HepG2 (cell line): ENCODE data around the gene HDAC4. TPM values are rescaled to one million over a fixed set of nuclear protein-coding genes. Genes with fewer than 3 reads are reported as not detected.

Experiments
- ATAC-seq: fragments of 200-7000 bp; cut with Tn5 transposase; 3 replicates; pipeline ENCODE4 v1.9.1; 2020; ENCODE audit warnings: mild to moderate bottlenecking, moderate library complexity
- BruUV-seq: library from RNA; stranded (reverse); fragments of 400-500 nt; replicated peaks from 2 replicates; lab custom pipeline; 2021; lab: Mats Ljungman, UMichigan
- CTCF ChIA-PET: fragments of 300-600 bp; formaldehyde crosslinking; extraction: SDS; loops from one replicate; lab custom pipeline; 2021; ENCODE audit warnings: low total read pairs, inconsistent platforms, low intra/inter-chr PET ratio; lab: Yijun Ruan, JAX
- POLR2A ChIA-PET: fragments of 350-600 bp; sonication (Branson Sonifier 250); formaldehyde crosslinking; loops from one replicate; lab custom pipeline; 2020; ENCODE audit warnings: antibody characterized with exemption, inconsistent platforms; lab: Yijun Ruan, JAX
- DNase-seq: peaks from one replicate; pipeline ENCODE4 v3.0.0-alpha.2; 2015; ENCODE audit warnings: low spot score
- FAIRE-seq: peaks from 3 replicates; lab custom pipeline; 2011; peaks lifted over from hg19 to GRCh38; lab: Jason Lieb, UNC
- H2AFZ ChIP-seq: one replicate; pipeline ENCODE4 v1.6.1; 2011; ENCODE audit warnings: low read length, inconsistent platforms
- H3K27ac ChIP-seq: fragments of 300-600 bp; 3 replicates; pipeline ENCODE4 v1.8.0; 2011; ENCODE audit warnings: mixed run types, mild to moderate bottlenecking, mixed read lengths, low read length, inconsistent platforms; ENCODE audit not compliant: insufficient read depth; ENCODE audit errors: extremely low read length
- H3K27me3 ChIP-seq, 2 experiments: fragments of 200-600 bp in 1 of 2; 2 replicates in 1 of 2; 3 replicates in 1 of 2; pipeline versions ENCODE4 v1.6.0 to v1.8.0; 2011; ENCODE audit warnings: low read length in 2 of 2, mild to moderate bottlenecking in 2 of 2, moderate library complexity in 2 of 2, inconsistent platforms in 1 of 2; ENCODE audit not compliant: insufficient read depth in 2 of 2, control insufficient read depth in 1 of 2
- H3K36me3 ChIP-seq, 2 experiments: fragments of 200-600 bp in 1 of 2; replicated peaks in 1 of 2; 2 replicates in 1 of 2; 3 replicates in 1 of 2; pipeline versions ENCODE4 v1.5.1 to v1.8.0; 2011; ENCODE audit warnings: low read length in 2 of 2, inconsistent platforms in 1 of 2; ENCODE audit not compliant: insufficient read depth in 2 of 2, control insufficient read depth in 1 of 2
- H3K4me1 ChIP-seq: 2 replicates; pipeline ENCODE4 v1.5.1; 2012; ENCODE audit warnings: low read length, inconsistent platforms; ENCODE audit not compliant: insufficient read depth
- H3K4me2 ChIP-seq: 2 replicates; pipeline ENCODE4 v1.6.0; 2011; ENCODE audit warnings: low read depth, low read length, inconsistent platforms
- H3K4me3 ChIP-seq, 3 experiments: fragments of 200-600 bp in 1 of 3; sonication (generic), shearing (Covaris generic) in 1 of 3; replicated peaks in 1 of 3; 2 replicates each; pipeline ENCODE4 v1.5.1; 2011 to 2016; ENCODE audit warnings: low read length in 3 of 3, inconsistent platforms in 2 of 3, low read depth in 2 of 3, mild to moderate bottlenecking in 2 of 3, control low read depth in 1 of 3, mixed read lengths in 1 of 3; ENCODE audit not compliant: insufficient read depth in 1 of 3
- H3K79me2 ChIP-seq: one replicate; pipeline ENCODE4 v1.6.1; 2011; ENCODE audit warnings: low read length, inconsistent platforms; ENCODE audit not compliant: insufficient read depth
- H3K9ac ChIP-seq: 2 replicates; pipeline ENCODE4 v1.6.0; 2011; ENCODE audit warnings: mild to moderate bottlenecking, low read depth, low read length, inconsistent platforms; ENCODE audit not compliant: insufficient read depth
- H3K9me3 ChIP-seq: 2 replicates; pipeline ENCODE4 v1.5.1; 2012; ENCODE audit warnings: mild to moderate bottlenecking, low read length
- H4K20me1 ChIP-seq: 2 replicates; pipeline ENCODE4 v1.6.0; 2011; ENCODE audit warnings: inconsistent platforms, mild to moderate bottlenecking, low read length, moderate library complexity; ENCODE audit not compliant: insufficient read depth
- ATM ChIP-seq: fragments of 450-650 bp; IDR thresholded peaks from 2 replicates; pipeline ENCODE4 v1.7.1; 2017; ENCODE audit warnings: mild to moderate bottlenecking, borderline replicate concordance
- DR1 ChIP-seq: sonication (generic); formaldehyde crosslinking; IDR thresholded peaks from 2 replicates; pipeline ENCODE4 v1.8.0; 2021; ENCODE audit warnings: mild to moderate bottlenecking, missing genetic modification reagents, inconsistent platforms
- E2F5 ChIP-seq: sonication (generic); formaldehyde crosslinking; conservative IDR thresholded peaks from 2 replicates; pipeline ENCODE4 v1.4.0; 2020; ENCODE audit warnings: missing genetic modification reagents
- GZF1 ChIP-seq: sonication (generic); formaldehyde crosslinking; IDR thresholded peaks from 2 replicates; pipeline ENCODE4 v1.5.1; 2020; ENCODE audit warnings: mild to moderate bottlenecking, missing genetic modification reagents
- IRF9 ChIP-seq: sonication (generic); formaldehyde crosslinking; IDR thresholded peaks from 2 replicates; pipeline ENCODE4 v1.8.0; 2022; ENCODE audit warnings: missing genetic modification reagents, mild to moderate bottlenecking, borderline replicate concordance
- KAT8 ChIP-seq: IDR thresholded peaks from 2 replicates; pipeline ENCODE4 v1.6.1; 2016; ENCODE audit warnings: missing genetic modification reagents, missing compliant biosample characterization
- MED13 ChIP-seq: sonication (generic); formaldehyde crosslinking; IDR thresholded peaks from 2 replicates; pipeline ENCODE4 v1.5.0; 2020; ENCODE audit warnings: missing genetic modification reagents
- MTA1 ChIP-seq: sonication (generic); formaldehyde crosslinking; IDR thresholded peaks from 2 replicates; pipeline ENCODE4 v1.4.0; 2020; ENCODE audit warnings: missing genetic modification reagents, mild to moderate bottlenecking, borderline replicate concordance
- RAD51 ChIP-seq: fragments of 450-650 bp; IDR thresholded peaks from 2 replicates; pipeline ENCODE4 v1.6.1; 2016; ENCODE audit warnings: borderline replicate concordance
- SMYD3 ChIP-seq: sonication (generic); formaldehyde crosslinking; IDR thresholded peaks from 2 replicates; pipeline ENCODE4 v1.8.1; 2023; ENCODE audit warnings: mild to moderate bottlenecking, missing genetic modification reagents
- ZNF354B ChIP-seq: sonication (generic); formaldehyde crosslinking; IDR thresholded peaks from 2 replicates; pipeline ENCODE4 v1.8.0; 2022; ENCODE audit warnings: mild to moderate bottlenecking, missing genetic modification reagents
- ZNF558 ChIP-seq: sonication (generic); formaldehyde crosslinking; IDR thresholded peaks from 2 replicates; pipeline ENCODE4 v1.9.0; 2022; ENCODE audit warnings: mild to moderate bottlenecking, missing genetic modification reagents, borderline replicate concordance
- ZNF678 ChIP-seq: sonication (generic); formaldehyde crosslinking; IDR thresholded peaks from 2 replicates; pipeline ENCODE4 v1.4.0; 2020; ENCODE audit warnings: mild to moderate bottlenecking, missing genetic modification reagents
- ZSCAN21 ChIP-seq: sonication (generic); formaldehyde crosslinking; IDR thresholded peaks from 2 replicates; pipeline ENCODE4 v1.8.0; 2022; ENCODE audit warnings: mild to moderate bottlenecking, missing genetic modification reagents, moderate library complexity, borderline replicate concordance
- WGBS: methylation state at CpG from one replicate; pipeline ENCODE4 v1.1.6; 2017; ENCODE audit warnings: low lambda C conversion rate; 5-methylcytosine and 5-hydroxymethylcytosine counted together
- in situ Hi-C: cut with HindIII; loops from 2 replicates; pipeline ENCODE4 v1.10.0; 2017; ENCODE audit warnings: low pct_unique_long_range_greater_than_20kb; ENCODE audit not compliant: extremely low pct_ligation_motif_present
- intact Hi-C: fragments of 100-400 bp; cut with micrococcal nuclease; formaldehyde crosslinking; loops from one replicate; pipeline ENCODE4 v1.10.0; 2022; ENCODE audit not compliant: unreplicated experiment
- polyA plus RNA-seq, 8 experiments: library from polyadenylated mRNA; depleted of rRNA in 3 of 8; stranded (reverse) in 7 of 8; unstranded in 1 of 8; fragments of >200 nt; fragmentation: Illumina TruSeq in 4 of 8; extraction: Trizol in 4 of 8; gene quantifications; 2 replicates each; pipeline versions ENCODE4 v1.2.1 to v1.2.3, GENCODE V29; 2011 to 2016; ENCODE audit warnings: low read depth in 4 of 8, missing spikeins in 1 of 8, mixed read lengths in 1 of 8; ENCODE audit not compliant: insufficient read depth in 1 of 8
- total RNA-seq, 5 experiments: library from RNA; depleted of rRNA; stranded (reverse); fragments of >200 nt; fragmentation: Illumina TruSeq; extraction: Trizol; gene quantifications; 2 replicates each; pipeline ENCODE4 v1.2.3, GENCODE V29; 2016; ENCODE audit warnings: low read depth in 1 of 5

HDAC4 gene
- total and polyA plus RNA-seq, 2 of the 13 experiments (the other 11 are each of a cell fraction or from before 2014, with no cell fraction given) = 10.1 to 11.5 TPM

GRCh38 chr2:239178954-239179353 is 221.9 kb downstream of the HDAC4 start (continued):
- TF ChIP-seq DR1 (CRISPR knock-in tag) (no peak), GZF1 (CRISPR knock-in tag) (no peak), ZSCAN21 (CRISPR knock-in tag) (no peak)

GRCh38 chr2:239178484-239178883 is 222.3 kb downstream of the HDAC4 start:
- H3K27ac ChIP-seq = no peak overlapping the region
- no peak overlapping the region for H3K4me2 ChIP-seq
- intact Hi-C loops (no loop called here), in situ Hi-C loops (no loop called here)
- DNase-seq = no peak
- no peaks in the 10 kb centered on the region for H3K79me2 ChIP-seq
- H3K36me3 ChIP-seq = peaks cover 6 to 34% of the 10 kb centered on the region in 2 experiments; a peak in 3 of 5 replicates
- TF ChIP-seq SMYD3 (CRISPR knock-in tag) (no peak), KAT8 (CRISPR knock-in tag) (no peak), ZNF678 (CRISPR knock-in tag) (no peak), MTA1 (CRISPR knock-in tag) (no peak), E2F5 (CRISPR knock-in tag) (no peak), RAD51 (no peak), MED13 (CRISPR knock-in tag) (no peak), ATM (no peak), IRF9 (CRISPR knock-in tag) (no peak), ZNF354B (CRISPR knock-in tag) (no peak), ZNF558 (CRISPR knock-in tag) (no peak)
- no peak for FAIRE-seq
- no peak for ATAC-seq
- H2AFZ ChIP-seq = no peak overlapping the region
- H3K4me1 ChIP-seq = peaks cover 20% of the 10 kb centered on the region
- H3K27me3 ChIP-seq = no peaks in the 10 kb centered on the region
- ChIA-PET POLR2A (no interaction called here), CTCF (no interaction called here)
- BruUV-seq = no TSS peak
- no peaks in the 10 kb centered on the region for H3K9me3 ChIP-seq
- H3K9ac ChIP-seq = no peak overlapping the region
- 97% methylated on average over 10 of the region's 10 CpGs for WGBS
- no peaks in the 10 kb centered on the region for H4K20me1 ChIP-seq
- no peak overlapping the region for H3K4me3 ChIP-seq
